ENCODE results near the gene GPRC5C. TPM values are rescaled to one million over a fixed set of nuclear protein-coding genes. Genes with fewer than 3 reads are reported as not detected.
"Not testable (repeated sequence)": the region's sequence is repeated elsewhere in the genome, so short reads cannot be mapped to it uniquely, and the experiment has no call there.

Gene GPRC5C
- total and polyA plus RNA-seq, 2 of the 8 experiments (the other 6 are each of a cell fraction or from before 2014, with no cell fraction given): 18.3 to 55.8 TPM

DNA sequence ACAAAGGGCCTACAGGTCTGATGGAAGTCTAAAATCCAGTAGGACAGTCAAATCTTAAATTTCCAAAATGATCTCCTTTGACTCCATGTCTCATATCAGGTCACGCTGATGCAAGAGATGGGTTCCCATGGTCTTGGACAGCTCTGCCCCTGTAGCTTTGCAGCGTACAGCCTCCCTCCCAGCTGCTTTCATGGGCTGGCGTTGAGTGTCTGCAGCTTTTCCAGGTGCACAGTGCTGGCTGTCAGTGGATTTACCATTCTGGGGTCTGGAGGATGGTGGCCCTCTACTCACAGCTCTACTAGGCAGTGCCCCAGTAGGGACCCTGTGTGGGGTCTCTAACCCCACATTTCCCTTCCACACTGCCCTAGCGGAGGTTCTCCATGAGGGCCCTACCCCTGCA is 56.4 kb downstream of the GPRC5C start:
- H2BK20ac ChIP-seq (ENCODE audit: low read length); H3K9ac ChIP-seq (replicated peaks in 1 of 4; ENCODE audit: extremely low read depth in 1 of 4, low read depth in 3 of 4, low read length in 3 of 4); FAIRE-seq; H4K20me1 ChIP-seq (replicated peaks in 1 of 2; ENCODE audit: control insufficient read depth in 1 of 2, insufficient read depth in 2 of 2, low read length in 2 of 2); H3K4me3 ChIP-seq (ENCODE audit: extremely low read depth in 1 of 4, insufficient read depth in 2 of 4, low read depth in 3 of 4, low read length in 4 of 4); H3K4ac ChIP-seq (replicated peaks; ENCODE audit: insufficient read length, low read depth, low read length); H4K8ac ChIP-seq (ENCODE audit: extremely low read depth, insufficient read depth, low read length); H3K23me2 ChIP-seq (ENCODE audit: low read depth, low read length); H4K5ac ChIP-seq (ENCODE audit: insufficient read length, low read depth, low read length); POLR2A ChIA-PET (ENCODE audit: partially characterized antibody); H2AFZ ChIP-seq (ENCODE audit: low read length); H2AK5ac ChIP-seq (ENCODE audit: low read depth, low read length); H3K36me3 ChIP-seq (ENCODE audit: control insufficient read depth in 2 of 4, insufficient read depth in 4 of 4, low read length in 3 of 4); H3K23ac ChIP-seq (ENCODE audit: insufficient read length); H3K14ac ChIP-seq (ENCODE audit: insufficient read length); H3K56ac ChIP-seq (replicated peaks; ENCODE audit: insufficient read length, low read depth, low read length); H2BK15ac ChIP-seq (ENCODE audit: low read length); H3K27ac ChIP-seq (ENCODE audit: low read depth, low read length); H2BK5ac ChIP-seq (ENCODE audit: low read depth, low read length); H3K79me1 ChIP-seq (ENCODE audit: low read depth, low read length); H2BK120ac ChIP-seq (replicated peaks; ENCODE audit: low read depth, low read length); DNase-seq (ENCODE audit: low read depth in 1 of 2, low spot score in 2 of 2); H3K4me1 ChIP-seq (replicated peaks in 1 of 4; ENCODE audit: control insufficient read depth in 3 of 4, insufficient read depth in 4 of 4, low read length in 3 of 4); H4K91ac ChIP-seq (replicated peaks; ENCODE audit: insufficient read length, low read length); H2BK12ac ChIP-seq (ENCODE audit: low read depth, low read length); H3K4me2 ChIP-seq (ENCODE audit: insufficient read depth in 1 of 2, low read depth in 2 of 2, low read length in 2 of 2); H3K79me2 ChIP-seq (ENCODE audit: control insufficient read depth in 1 of 2, insufficient read depth in 2 of 2, low read length in 2 of 2); H3K18ac ChIP-seq (ENCODE audit: extremely low read depth, low read length); H3K9me3 ChIP-seq (ENCODE audit: insufficient read depth in 2 of 2, low read depth in 1 of 2, low read length in 1 of 2); H3K27me3 ChIP-seq (replicated peaks in 1 of 4; ENCODE audit: control insufficient read depth in 3 of 4, extremely low read depth in 1 of 4, insufficient read depth in 3 of 4, low read length in 3 of 4): not testable (repeated sequence)
- 91% methylated on average over 4 of the region's 4 CpGs; no CpG with 5 or more reads in 1 of the 2 experiments for WGBS, 2 experiments (ENCODE audit: extremely low coverage in 1 of 2, insufficient coverage in 1 of 2, insufficient read length in 1 of 2, insufficient replicate concordance in 2 of 2, low coverage in 1 of 2, low lambda C conversion rate in 2 of 2, missing lambda C conversion rate in 1 of 2)
- CTCF ChIA-PET (ENCODE audit: partially characterized antibody): interaction anchor here (0.8 to 1.6 kb wide), 7 partner anchors 16 to 136 kb away, joined by 3 to 5 read pairs (median 3); no protein-coding TSS in a partner anchor
